Raji (cell line): ENCODE measurements around the gene CCDC85C.

Experiments
- POLR2A ChIP-seq: IDR thresholded peaks from 2 replicates; pipeline ENCODE4 v1.6.1; 2011; ENCODE audit warnings: low read depth, low read length, control low read depth; ENCODE audit not compliant: insufficient read depth

CCDC85C gene

GRCh38 chr14:99525699-99526080, 78.3 kb downstream of the CCDC85C start:
- TF ChIP-seq POLR2A: no peak

GRCh38 chr14:99524804-99525698, 79.0 kb downstream of the CCDC85C start:
- no peak for TF ChIP-seq POLR2A

- no peak for TF ChIP-seq POLR2A
These were observed 79.8 kb downstream of the CCDC85C start for GRCh38 chr14:99524091-99524661.

GRCh38 chr14:99523704-99524055, 80.3 kb downstream of the CCDC85C start:
- TF ChIP-seq POLR2A: no peak

GRCh38 chr14:99522934-99523703, 80.9 kb downstream of the CCDC85C start:
- no peak for TF ChIP-seq POLR2A

- TF ChIP-seq POLR2A: no peak
These were observed 81.5 kb downstream of the CCDC85C start for GRCh38 chr14:99522457-99522891.

GRCh38 chr14:99522025-99522401, 82.0 kb downstream of the CCDC85C start:
- no peak for TF ChIP-seq POLR2A

- no peak for TF ChIP-seq POLR2A
These were observed 82.6 kb downstream of the CCDC85C start for GRCh38 chr14:99521176-99522024.

- TF ChIP-seq POLR2A: no peak
These were observed 83.4 kb downstream of the CCDC85C start for GRCh38 chr14:99520571-99521081.

GRCh38 chr14:99519931-99520421, 84.0 kb downstream of the CCDC85C start:
- no peak for TF ChIP-seq POLR2A

- no peak for TF ChIP-seq POLR2A
These were observed 84.6 kb downstream of the CCDC85C start for GRCh38 chr14:99519347-99519881.

- no peak for TF ChIP-seq POLR2A
These were observed 85.3 kb downstream of the CCDC85C start for GRCh38 chr14:99518441-99519346.
